ENCODE measurements around the gene CLCN3. TPM values are rescaled to one million over a fixed set of nuclear protein-coding genes. Genes with fewer than 3 reads are reported as not detected.

CLCN3 gene
- total and polyA plus RNA-seq, 2 of the 4 experiments (the other 2 are of a cell fraction) = 13.0 to 22.8 TPM

DNA sequence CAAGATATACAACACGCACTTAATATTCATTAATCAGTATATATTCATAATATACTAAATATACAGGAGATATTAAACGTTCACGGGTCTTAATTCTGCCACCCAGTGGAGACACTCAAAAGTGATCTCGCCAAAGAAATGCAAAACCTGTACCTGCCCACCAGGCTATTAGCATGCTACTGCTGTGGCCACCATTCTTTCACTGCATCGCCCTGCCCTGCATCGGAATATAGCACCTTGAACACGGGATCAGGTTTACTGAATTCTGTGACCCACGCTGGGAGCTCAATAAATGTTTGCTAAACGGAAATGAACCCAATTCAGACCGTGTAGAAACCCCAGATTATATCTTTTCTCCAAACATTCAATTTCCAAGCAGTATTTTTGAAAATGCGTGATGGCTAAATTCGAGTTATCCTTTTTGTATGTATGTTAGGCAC lies 840 bp upstream of the CLCN3 start:
- no peaks in the 10 kb centered on the region for H3K36me3 ChIP-seq (ENCODE audit: control insufficient read depth, insufficient read depth, low read length)
- no peaks in the 10 kb centered on the region for H3K27me3 ChIP-seq (ENCODE audit: control insufficient read depth, insufficient read depth, low read length)
- 0 out of 2 replicates have a peak overlapping the region, but pooled peaks have one; percentile 30 for H4K91ac ChIP-seq (ENCODE audit: insufficient read depth, low read depth, low read length)
- H3K18ac ChIP-seq (ENCODE audit: low read depth, low read length) = no peak overlapping the region
- H2AK9ac ChIP-seq (replicated peaks; ENCODE audit: low read depth, low read length, poor library complexity) = peak overlapping the region; percentile 43
- no peak overlapping the region for H2AK5ac ChIP-seq (ENCODE audit: low read depth, low read length)
- no peaks in the 10 kb centered on the region for H3K9me3 ChIP-seq (ENCODE audit: control insufficient read depth, insufficient read depth, low read length)
- H3K79me1 ChIP-seq (ENCODE audit: low read depth in 1 of 2, low read length in 2 of 2) = peaks cover 3 to 10% of the 10 kb centered on the region in 2 experiments
- H3K27ac ChIP-seq (ENCODE audit: insufficient read depth, low read length) = no peak overlapping the region; the same call in 1 of the 2 replicates
- intact Hi-C loops (cut with micrococcal nuclease) (no loop called here), dilution Hi-C loops (cut with HindIII; ENCODE audit: low sequenced_read_pairs, unreplicated experiment) (no loop called here), in situ Hi-C loops (cut with MboI; ENCODE audit: low sequenced_read_pairs) (loop anchor here (25.0 kb wide), 1 partner anchor 443 kb away; no protein-coding TSS in a partner anchor)
- H2BK120ac ChIP-seq (ENCODE audit: low read depth, low read length) = no peak overlapping the region
- H3K9me1 ChIP-seq (ENCODE audit: insufficient read depth, low read length) = no peaks in the 10 kb centered on the region
- H2BK20ac ChIP-seq (ENCODE audit: low read depth, low read length) = no peak overlapping the region
- H3K4me2 ChIP-seq (ENCODE audit: low read depth, low read length) = peak overlapping the region; percentile 91
- WGBS, 2 experiments (ENCODE audit: extremely low coverage in 2 of 2, insufficient read length in 1 of 2) = 0% methylated on average over 4 of the region's 12 CpGs; no CpG with 5 or more reads in 1 of the 2 experiments
- peak overlapping the region; percentile 99 for H2AFZ ChIP-seq (replicated peaks; ENCODE audit: low read length, poor library complexity)
- no peak overlapping the region for H4K5ac ChIP-seq (ENCODE audit: low read depth, low read length)
- no peak overlapping the region for H3K56ac ChIP-seq (ENCODE audit: extremely low read depth, insufficient read depth, low read length)
- peak overlapping the region; percentile 81 for H2BK5ac ChIP-seq (ENCODE audit: low read depth, low read length, poor library complexity, severe bottlenecking)
- ChIA-PET POLR2A (ENCODE audit: unreplicated experiment) (no interaction called here), CTCF (interaction anchor here (0.6 to 1.9 kb wide), 6 partner anchors 13 to 92 kb away, joined by 3 to 6 read pairs (median 4); no protein-coding TSS in a partner anchor)
- H3K9ac ChIP-seq (ENCODE audit: low read depth, low read length) = peak overlapping the region; percentile 85
- peak overlapping the region; percentile 87 for H3K4me3 ChIP-seq (ENCODE audit: insufficient read depth, low read depth, low read length)
- H2BK15ac ChIP-seq (ENCODE audit: low read depth, low read length) = no peak overlapping the region
- ATAC-seq (ENCODE audit: low read depth) (peak; percentile 25; the same call in 1 of the 2 replicates), DNase-seq (peak; percentile 54)
- TF ChIP-seq MAZ (IDR thresholded peaks at IDR 0.05; ENCODE audit: borderline replicate concordance, low read depth, low read length) = no peak
- TF ChIP-seq, protein P1, sequence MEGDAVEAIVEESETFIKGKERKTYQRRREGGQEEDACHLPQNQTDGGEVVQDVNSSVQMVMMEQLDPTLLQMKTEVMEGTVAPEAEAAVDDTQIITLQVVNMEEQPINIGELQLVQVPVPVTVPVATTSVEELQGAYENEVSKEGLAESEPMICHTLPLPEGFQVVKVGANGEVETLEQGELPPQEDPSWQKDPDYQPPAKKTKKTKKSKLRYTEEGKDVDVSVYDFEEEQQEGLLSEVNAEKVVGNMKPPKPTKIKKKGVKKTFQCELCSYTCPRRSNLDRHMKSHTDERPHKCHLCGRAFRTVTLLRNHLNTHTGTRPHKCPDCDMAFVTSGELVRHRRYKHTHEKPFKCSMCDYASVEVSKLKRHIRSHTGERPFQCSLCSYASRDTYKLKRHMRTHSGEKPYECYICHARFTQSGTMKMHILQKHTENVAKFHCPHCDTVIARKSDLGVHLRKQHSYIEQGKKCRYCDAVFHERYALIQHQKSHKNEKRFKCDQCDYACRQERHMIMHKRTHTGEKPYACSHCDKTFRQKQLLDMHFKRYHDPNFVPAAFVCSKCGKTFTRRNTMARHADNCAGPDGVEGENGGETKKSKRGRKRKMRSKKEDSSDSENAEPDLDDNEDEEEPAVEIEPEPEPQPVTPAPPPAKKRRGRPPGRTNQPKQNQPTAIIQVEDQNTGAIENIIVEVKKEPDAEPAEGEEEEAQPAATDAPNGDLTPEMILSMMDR (conservative IDR thresholded peaks at IDR 0.05; ENCODE audit: low read depth, low read length) = peak; percentile 69
- TF ChIP-seq RAD21 (IDR thresholded peaks at IDR 0.05; ENCODE audit: low read length) = peak; percentile 32; the same call in 1 of the 2 replicates
- TF ChIP-seq SMC3 (IDR thresholded peaks at IDR 0.05; ENCODE audit: low read depth, low read length) = peak; percentile 30; the same call in 1 of the 2 replicates
- peaks cover 17% of the 10 kb centered on the region; the same call in 1 of the 2 replicates for H4K20me1 ChIP-seq (ENCODE audit: insufficient read depth, low read length)
- peak overlapping the region; percentile 3 to 88; a peak in 3 of 4 replicates for H4K8ac ChIP-seq (ENCODE audit: low read depth in 2 of 2, low read length in 2 of 2)
- H3K4me1 ChIP-seq (ENCODE audit: control insufficient read depth, insufficient read depth, low read length) = no peaks in the 10 kb centered on the region
- peak overlapping the region; percentile 86 for H3K4ac ChIP-seq (ENCODE audit: low read depth, low read length)
- peak overlapping the region; percentile 86; the same call in 1 of the 2 replicates for H3K14ac ChIP-seq (replicated peaks; ENCODE audit: low read depth, low read length)
- peak overlapping the region; percentile 83; the same call in 1 of the 2 replicates for H3K23ac ChIP-seq (ENCODE audit: low read depth, low read length)
- no TSS peak for BruUV-seq (replicated peaks)
